Endothelial cell of umbilical vein (primary cell): ENCODE results near the gene LIMCH1. TPM values are rescaled to one million over a fixed set of nuclear protein-coding genes. Genes with fewer than 3 reads are reported as not detected.

ENCODE experiments used
- BruUV-seq: library from RNA; stranded (reverse); fragments of 400-500 nt; replicated peaks from 2 replicates; lab custom pipeline; 2021; lab: Mats Ljungman, UMichigan
- CTCF ChIA-PET: fragments of 300-600, 350-600 bp; sonication (Branson Sonifier 250); formaldehyde crosslinking; loops from one replicate; lab custom pipeline; 2021; ENCODE audit warnings: antibody characterized with exemption, inconsistent platforms; lab: Charles Lee
- POLR2A ChIA-PET: fragments of 300-600, 350-600 bp; sonication (Branson Sonifier 250); formaldehyde crosslinking; loops from one replicate; lab custom pipeline; 2021; ENCODE audit warnings: antibody characterized with exemption, inconsistent platforms; lab: Charles Lee
- DNase-seq: peaks from one replicate; pipeline ENCODE4 v3.0.0-alpha.2; 2011; ENCODE audit warnings: low read depth, low spot score
- FAIRE-seq: peaks from 2 replicates; lab custom pipeline; 2011; peaks lifted over from hg19 to GRCh38; lab: Jason Lieb, UNC
- H2AFZ ChIP-seq: 2 replicates; pipeline ENCODE4 v1.6.0; 2012; ENCODE audit warnings: low read depth, low read length, control low read depth, inconsistent platforms
- H3K27ac ChIP-seq: 2 replicates; pipeline ENCODE4 v1.5.1; 2011; ENCODE audit warnings: low read depth, mild to moderate bottlenecking, control low read depth, low read length, moderate library complexity; ENCODE audit not compliant: insufficient read depth
- H3K27me3 ChIP-seq, 2 experiments: 2 replicates each; pipeline versions ENCODE4 v1.6.0 to v1.6.1; 2011; ENCODE audit warnings: low read length in 2 of 2, mixed read lengths in 1 of 2; ENCODE audit not compliant: control insufficient read depth in 2 of 2, insufficient read depth in 2 of 2
- H3K36me3 ChIP-seq, 2 experiments: 2 replicates in 1 of 2; 3 replicates in 1 of 2; pipeline ENCODE4 v1.5.1; 2011; ENCODE audit warnings: low read length in 2 of 2, mild to moderate bottlenecking in 1 of 2, moderate library complexity in 1 of 2; ENCODE audit not compliant: control insufficient read depth in 2 of 2, insufficient read depth in 2 of 2; ENCODE audit errors: extremely low read depth in 1 of 2
- H3K4me1 ChIP-seq: 3 replicates; pipeline ENCODE4 v1.5.1; 2011; ENCODE audit warnings: mild to moderate bottlenecking, low read length; ENCODE audit not compliant: control insufficient read depth, insufficient read depth; ENCODE audit errors: extremely low read depth
- H3K4me2 ChIP-seq: 2 replicates; pipeline ENCODE4 v1.6.1; 2011; ENCODE audit warnings: low read length, control low read depth, mixed read lengths; ENCODE audit not compliant: insufficient read depth
- H3K4me3 ChIP-seq, 3 experiments: fragments of 200-600 bp in 1 of 3; sonication (generic), shearing (Covaris generic) in 1 of 3; replicated peaks in 1 of 3; 2 replicates each; pipeline ENCODE4 v1.5.1; 2011 to 2016; ENCODE audit warnings: control low read depth in 3 of 3, low read length in 3 of 3, mild to moderate bottlenecking in 2 of 3, inconsistent platforms in 1 of 3, low read depth in 1 of 3, moderate library complexity in 1 of 3; ENCODE audit not compliant: insufficient read depth in 1 of 3
- H3K79me2 ChIP-seq: 2 replicates; pipeline ENCODE4 v1.6.0; 2012; ENCODE audit warnings: low read length, inconsistent platforms; ENCODE audit not compliant: control insufficient read depth, insufficient read depth
- H3K9ac ChIP-seq: replicated peaks from 2 replicates; pipeline ENCODE3; 2011; ENCODE audit warnings: low read length, control low read depth; ENCODE audit not compliant: insufficient read depth; ENCODE audit errors: extremely low read depth
- H3K9me1 ChIP-seq: replicated peaks from 3 replicates; pipeline ENCODE4 v1.6.0; 2011; ENCODE audit warnings: mild to moderate bottlenecking, low read length; ENCODE audit not compliant: control insufficient read depth, insufficient read depth; ENCODE audit errors: extremely low read depth
- H3K9me3 ChIP-seq: replicated peaks from 2 replicates; pipeline ENCODE4 v1.5.1; 2012; ENCODE audit warnings: low read length, inconsistent platforms; ENCODE audit not compliant: control insufficient read depth, insufficient read depth
- H4K20me1 ChIP-seq: replicated peaks from 2 replicates; pipeline ENCODE3; 2011; ENCODE audit warnings: mild to moderate bottlenecking, low read length; ENCODE audit not compliant: control insufficient read depth, insufficient read depth; ENCODE audit errors: extremely low read depth
- EZH2 ChIP-seq: IDR thresholded peaks from 2 replicates; pipeline ENCODE4 v1.6.1; 2012; ENCODE audit warnings: borderline replicate concordance, low read depth, mild to moderate bottlenecking, moderate library complexity, low read length, inconsistent platforms; ENCODE audit not compliant: severe bottlenecking
- FOS ChIP-seq: IDR thresholded peaks from 2 replicates; pipeline ENCODE4 v1.6.1; 2011; ENCODE audit warnings: mild to moderate bottlenecking, low read length, moderate library complexity, borderline replicate concordance; ENCODE audit not compliant: insufficient read depth
- GATA2 ChIP-seq: IDR thresholded peaks from 2 replicates; pipeline ENCODE4 v1.7.0; 2011; ENCODE audit warnings: low read depth, mild to moderate bottlenecking, moderate library complexity, mixed read lengths, low read length; ENCODE audit not compliant: insufficient read length, insufficient read depth
- JUN ChIP-seq: IDR thresholded peaks from 2 replicates; pipeline ENCODE4 v1.6.1; 2011; ENCODE audit warnings: borderline replicate concordance, low read depth; ENCODE audit not compliant: insufficient read length, insufficient read depth
- MYC ChIP-seq: IDR thresholded peaks from one replicate; pipeline ENCODE4 v1.6.1; 2011; ENCODE audit warnings: mild to moderate bottlenecking, low read depth, low read length
- POLR2A ChIP-seq: IDR thresholded peaks from 2 replicates; pipeline ENCODE4 v1.6.1; 2012; ENCODE audit warnings: low read depth, mild to moderate bottlenecking, control low read depth, low read length
- POLR2AphosphoS5 ChIP-seq: IDR thresholded peaks from 2 replicates; pipeline ENCODE4 v1.6.1; 2012; ENCODE audit warnings: low read depth, mild to moderate bottlenecking, control low read depth, low read length, moderate library complexity; ENCODE audit not compliant: insufficient read depth
- dilution Hi-C: fragments of 300-500 bp; cut with MboI; formaldehyde crosslinking; loops from one replicate; pipeline ENCODE4 v1.15.0; 2019; ENCODE audit warnings: low sequenced_read_pairs; ENCODE audit not compliant: extremely low pct_ligation_motif_present
- intact Hi-C: fragments of 100-400 bp; cut with micrococcal nuclease; formaldehyde crosslinking; loops from one replicate; pipeline ENCODE4 v1.10.0; 2022
- polyA plus RNA-seq, 4 experiments: library from polyadenylated mRNA; depleted of rRNA in 3 of 4; stranded (reverse) in 3 of 4; unstranded in 1 of 4; fragments of >200 nt; gene quantifications; 2 replicates each; pipeline versions ENCODE4 v1.2.1 to v1.2.3, GENCODE V29; 2011 to 2012; ENCODE audit warnings: missing spikeins in 1 of 4
- total RNA-seq: library from RNA; stranded (reverse); gene quantifications from 2 replicates; pipeline ENCODE4 v1.2.3, GENCODE V29; 2021
- TF ChIP-seq, protein P1 (sequence below), 2 donors: IDR thresholded peaks; 1 replicate in 1 of 2; 2 replicates in 1 of 2; pipeline ENCODE4 v1.5.1; 2011; ENCODE audit warnings: low read length in 2 of 2, mild to moderate bottlenecking in 2 of 2, moderate library complexity in 2 of 2, control low read depth in 1 of 2, inconsistent platforms in 1 of 2, low read depth in 1 of 2; ENCODE audit not compliant: insufficient read depth in 1 of 2; ENCODE audit errors: extremely low read depth in 1 of 2
- TF ChIP-seq, protein P2 (sequence below): IDR thresholded peaks from 2 replicates; pipeline ENCODE4 v1.6.1; 2011; ENCODE audit not compliant: insufficient read depth, insufficient read length

LIMCH1 gene
- total and polyA plus RNA-seq, 2 donors (not counting 3 experiments of a cell fraction or from before 2014, with no cell fraction given) = 14.3 to 32.8 TPM

- H3K27ac ChIP-seq = no peak overlapping the region
- no peaks in the 10 kb centered on the region for H3K9me3 ChIP-seq
- no peaks in the 10 kb centered on the region for H3K4me1 ChIP-seq
- no peaks in the 10 kb centered on the region for H3K79me2 ChIP-seq
- H3K4me3 ChIP-seq = no peak overlapping the region
- ChIA-PET POLR2A (no interaction called here), CTCF (no interaction called here)
- H3K9me1 ChIP-seq = no peaks in the 10 kb centered on the region
- no peaks in the 10 kb centered on the region for H3K36me3 ChIP-seq
- no peak overlapping the region for H3K4me2 ChIP-seq
- dilution Hi-C loops (no loop called here), intact Hi-C loops (no loop called here)
- H3K27me3 ChIP-seq = peaks cover 8 to 12% of the 10 kb centered on the region in 2 experiments
- BruUV-seq = no TSS peak
- no peak overlapping the region for H3K9ac ChIP-seq
- no peak overlapping the region for H2AFZ ChIP-seq
- FAIRE-seq (no peak), DNase-seq (no peak)
- no peak for TF ChIP-seq MYC
- TF ChIP-seq POLR2AphosphoS5 = no peak
- TF ChIP-seq EZH2 = no peak
- TF ChIP-seq GATA2 = no peak
- TF ChIP-seq POLR2A = no peak
- TF ChIP-seq, protein P1, sequence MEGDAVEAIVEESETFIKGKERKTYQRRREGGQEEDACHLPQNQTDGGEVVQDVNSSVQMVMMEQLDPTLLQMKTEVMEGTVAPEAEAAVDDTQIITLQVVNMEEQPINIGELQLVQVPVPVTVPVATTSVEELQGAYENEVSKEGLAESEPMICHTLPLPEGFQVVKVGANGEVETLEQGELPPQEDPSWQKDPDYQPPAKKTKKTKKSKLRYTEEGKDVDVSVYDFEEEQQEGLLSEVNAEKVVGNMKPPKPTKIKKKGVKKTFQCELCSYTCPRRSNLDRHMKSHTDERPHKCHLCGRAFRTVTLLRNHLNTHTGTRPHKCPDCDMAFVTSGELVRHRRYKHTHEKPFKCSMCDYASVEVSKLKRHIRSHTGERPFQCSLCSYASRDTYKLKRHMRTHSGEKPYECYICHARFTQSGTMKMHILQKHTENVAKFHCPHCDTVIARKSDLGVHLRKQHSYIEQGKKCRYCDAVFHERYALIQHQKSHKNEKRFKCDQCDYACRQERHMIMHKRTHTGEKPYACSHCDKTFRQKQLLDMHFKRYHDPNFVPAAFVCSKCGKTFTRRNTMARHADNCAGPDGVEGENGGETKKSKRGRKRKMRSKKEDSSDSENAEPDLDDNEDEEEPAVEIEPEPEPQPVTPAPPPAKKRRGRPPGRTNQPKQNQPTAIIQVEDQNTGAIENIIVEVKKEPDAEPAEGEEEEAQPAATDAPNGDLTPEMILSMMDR (IDR thresholded peaks at IDR 0.05; ENCODE audit: extremely low read depth in 1 of 2, insufficient read depth in 1 of 2, low read depth in 1 of 2, low read length in 2 of 2) = no peak
- TF ChIP-seq FOS = no peak
- TF ChIP-seq, protein P2, sequence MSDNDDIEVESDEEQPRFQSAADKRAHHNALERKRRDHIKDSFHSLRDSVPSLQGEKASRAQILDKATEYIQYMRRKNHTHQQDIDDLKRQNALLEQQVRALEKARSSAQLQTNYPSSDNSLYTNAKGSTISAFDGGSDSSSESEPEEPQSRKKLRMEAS = no peak
- no peak for TF ChIP-seq JUN
- H4K20me1 ChIP-seq = no peaks in the 10 kb centered on the region
These were observed 39.8 kb upstream of the LIMCH1 start for GRCh38 chr4:41498177-41498576.
